Adrenal gland (tissue), 5 donors: ENCODE measurements around the gene KLK11.

Experiments
- CTCF ChIP-seq, 6 experiments: fragments of 450-650 bp in 4 of 6; fragments of 200-600 bp in 2 of 6; sonication (generic) in 1 of 6; IDR thresholded peaks; 1 replicate in 5 of 6; 2 replicates in 1 of 6; pipeline versions ENCODE4 v1.5.1 to v1.8.0; 2016 to 2021; ENCODE audit warnings: antibody characterized with exemption in 6 of 6, mild to moderate bottlenecking in 2 of 6, moderate library complexity in 1 of 6
- POLR2A ChIP-seq, 2 donors: fragments of 450-650 bp; IDR thresholded peaks; one replicate each; pipeline ENCODE4 v1.6.1; 2017; ENCODE audit warnings: antibody characterized with exemption in 2 of 2, mild to moderate bottlenecking in 2 of 2, moderate library complexity in 1 of 2
- donor health status: DM: no; HTN: no; CAD: no.

GRCh38 chr19:51018745-51019543 is 7.5 kb downstream of the KLK11 start:
- TF ChIP-seq CTCF (IDR thresholded peaks at IDR 0.05) (no peak), POLR2A (IDR thresholded peaks at IDR 0.05) (no peak)
